GM18861 (cell line): Measurements from ENCODE around the gene ZBED2.
"Not testable (repeated sequence)": the region's sequence is repeated elsewhere in the genome, so short reads cannot be mapped to it uniquely, and the experiment has no call there.

Experiments used
- ATAC-seq: cut with Tn5 transposase; IDR thresholded peaks from one replicate; pipeline ENCODE4 v1.9.1; 2021; ENCODE audit not compliant: unreplicated experiment

ZBED2 gene

DNA sequence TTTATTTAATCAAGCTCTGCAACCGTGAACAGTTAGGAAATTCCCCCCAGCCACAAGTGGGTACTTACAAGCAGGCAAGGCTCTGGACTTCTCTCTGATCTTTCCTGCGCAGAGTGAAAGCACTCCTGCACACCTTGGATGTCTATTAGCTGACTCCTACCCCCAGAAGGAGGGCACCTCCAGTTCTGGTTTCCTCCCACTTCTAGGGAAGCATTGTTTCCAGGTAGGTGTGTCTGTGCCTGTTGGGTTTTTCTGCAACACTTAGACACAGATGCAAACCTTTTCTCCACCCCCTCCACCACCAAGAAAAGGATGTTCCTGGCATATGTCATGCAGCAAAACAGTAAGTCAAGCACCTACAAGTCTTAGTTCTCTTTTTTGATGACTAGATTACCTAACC lies at the start of gene ZBED2:
TSS of gene ZBED2 (minus strand) at position 115 of the 400 bp plus-strand sequence. CDS start 1,145 bp downstream, outside the sequence.
- no peak for ATAC-seq

DNA sequence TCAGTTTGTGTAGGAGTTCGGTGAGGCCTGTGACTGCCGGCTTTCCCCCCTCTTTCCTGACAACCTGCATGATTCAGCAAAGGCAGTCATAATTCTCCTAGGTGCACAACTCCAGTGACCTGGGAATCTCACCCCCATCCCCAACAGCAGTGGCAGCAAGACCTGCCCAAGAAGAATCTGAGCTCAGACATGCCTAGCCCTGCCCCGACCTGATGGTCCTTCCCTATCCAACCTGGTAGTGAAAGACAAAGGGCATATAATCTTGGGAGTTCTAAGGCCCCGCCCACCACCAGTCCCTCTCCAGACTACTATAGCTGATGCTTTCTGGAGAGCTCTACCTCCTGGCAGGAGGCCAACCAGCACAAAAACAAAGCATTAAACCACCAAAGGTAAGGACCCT lies 44.2 kb upstream of the ZBED2 start:
- ATAC-seq, result no peak

DNA sequence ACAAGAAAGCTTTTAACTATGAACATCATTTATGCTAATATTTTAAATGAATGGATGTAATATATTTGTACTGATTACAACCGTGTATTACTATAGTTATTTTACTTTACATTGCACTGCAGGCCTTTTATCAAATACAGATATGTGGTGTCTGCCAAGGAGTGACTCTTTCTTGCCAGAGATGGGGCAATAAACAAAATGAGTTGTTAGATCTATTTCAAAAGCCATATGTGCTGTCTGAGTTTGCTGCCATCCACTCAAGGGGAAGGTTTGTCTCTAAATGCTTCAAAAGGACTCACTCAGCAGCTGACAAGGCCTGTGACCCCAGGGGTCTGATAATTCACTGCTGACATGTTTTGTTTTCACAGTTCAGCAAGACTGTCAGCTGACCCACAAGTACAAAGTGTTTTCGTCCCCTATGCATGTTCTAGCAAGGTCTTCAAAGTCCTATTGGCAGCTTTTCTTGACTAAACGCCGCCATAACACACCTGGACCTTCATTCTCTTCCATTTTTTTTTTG lies 41.3 kb upstream of the ZBED2 start:
- no peak for ATAC-seq

DNA sequence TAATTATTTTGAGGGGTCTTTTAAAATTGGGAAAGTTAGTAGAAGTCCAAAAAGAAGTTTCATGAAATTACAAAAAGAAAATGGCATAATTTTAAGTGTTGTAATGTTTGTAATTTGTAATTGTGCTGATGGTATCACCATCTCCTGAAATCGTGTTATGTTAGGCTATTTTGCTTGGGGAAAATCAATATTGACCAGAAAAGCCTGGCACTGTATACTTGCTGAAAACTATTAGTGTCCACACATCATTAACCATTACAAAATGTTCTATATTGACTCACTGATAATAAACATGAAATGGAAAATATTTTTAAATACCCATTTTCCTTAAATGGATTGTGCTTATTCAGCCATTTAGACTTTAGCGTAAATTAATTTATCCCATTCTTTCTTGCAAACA lies 40.3 kb upstream of the ZBED2 start:
- ATAC-seq, result no peak

- not testable (repeated sequence) for ATAC-seq
These were observed 35.5 kb upstream of the ZBED2 start for GRCh38 chr3:111630638-111631037.

- not testable (repeated sequence) for ATAC-seq
These were observed 33.9 kb upstream of the ZBED2 start for GRCh38 chr3:111629018-111629417.

DNA sequence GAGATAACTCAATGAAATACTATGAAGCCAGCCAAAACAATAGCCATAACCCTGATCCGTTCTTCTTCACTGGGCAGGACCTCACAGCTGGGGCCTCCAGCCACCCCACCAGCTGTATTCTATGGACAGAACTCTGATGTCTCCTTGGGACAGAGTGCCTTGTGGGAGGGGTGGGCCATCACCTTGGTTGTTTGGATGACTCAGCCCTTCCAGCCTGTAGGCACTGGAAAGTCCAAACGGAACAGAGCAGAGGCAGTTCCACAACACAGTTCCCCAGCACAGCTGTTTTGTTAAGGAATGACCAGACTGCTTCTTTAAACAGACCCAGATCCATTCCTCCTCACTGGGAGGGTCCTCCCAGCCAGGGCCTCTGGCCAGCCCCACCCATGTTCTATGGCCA lies 31.9 kb upstream of the ZBED2 start:
- no peak for ATAC-seq

DNA sequence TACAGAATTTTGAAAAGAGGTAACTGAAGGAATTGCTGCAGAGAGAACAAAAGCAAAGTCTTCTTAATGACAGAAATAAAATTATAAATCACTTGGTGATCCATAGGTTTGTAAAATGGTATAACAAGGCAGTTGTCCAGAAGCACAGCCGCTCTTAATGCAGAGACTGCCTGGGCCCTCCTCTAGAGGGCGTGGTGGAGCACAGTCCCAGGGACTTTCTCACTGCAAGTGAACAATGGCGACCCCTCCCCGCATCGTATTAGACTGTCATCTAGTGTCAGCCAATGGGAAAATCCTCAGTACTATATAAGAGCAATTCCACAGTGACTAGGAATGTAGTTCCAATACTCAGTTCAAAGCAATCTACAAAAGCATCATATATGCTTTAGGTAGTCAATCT lies 26.4 kb upstream of the ZBED2 start:
- no peak for ATAC-seq

GRCh38 chr3:111619833-111620232 lies 24.7 kb upstream of the ZBED2 start:
- no peak for ATAC-seq

GRCh38 chr3:111618945-111619344 lies 23.8 kb upstream of the ZBED2 start:
- ATAC-seq, result no peak

DNA sequence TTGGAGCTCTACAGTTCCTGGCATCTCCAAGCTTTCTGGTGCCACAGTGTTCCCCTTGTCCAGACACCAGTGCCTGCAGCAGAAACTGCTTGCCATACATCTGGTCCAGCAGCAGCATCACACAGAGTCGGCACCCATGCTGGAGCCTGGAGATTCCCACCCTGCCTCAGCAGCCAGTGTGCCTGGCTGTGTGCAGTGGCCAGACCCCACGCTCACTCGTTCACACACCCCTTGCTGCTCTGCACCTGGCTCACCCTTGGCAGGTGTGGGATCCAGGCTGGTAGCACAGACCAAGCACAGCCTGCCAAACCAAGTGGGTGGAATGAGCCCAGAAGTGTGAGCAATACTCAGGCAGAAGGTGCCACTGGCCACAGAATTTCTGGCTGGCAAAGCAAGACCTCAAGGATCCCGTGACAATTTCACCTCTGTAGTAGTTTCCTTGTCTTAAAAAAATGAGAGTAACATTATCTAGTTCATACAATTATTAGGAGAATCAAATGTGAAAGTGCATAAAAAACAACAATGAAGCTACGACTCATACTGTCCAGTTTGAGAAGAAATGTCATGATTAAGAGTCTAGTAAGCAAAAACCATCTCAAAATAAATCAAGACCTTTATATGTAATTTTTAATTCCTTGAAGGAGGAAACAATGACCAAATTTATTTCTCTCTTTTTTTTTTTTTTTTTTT lies 22.9 kb upstream of the ZBED2 start:
- ATAC-seq, result no peak

DNA sequence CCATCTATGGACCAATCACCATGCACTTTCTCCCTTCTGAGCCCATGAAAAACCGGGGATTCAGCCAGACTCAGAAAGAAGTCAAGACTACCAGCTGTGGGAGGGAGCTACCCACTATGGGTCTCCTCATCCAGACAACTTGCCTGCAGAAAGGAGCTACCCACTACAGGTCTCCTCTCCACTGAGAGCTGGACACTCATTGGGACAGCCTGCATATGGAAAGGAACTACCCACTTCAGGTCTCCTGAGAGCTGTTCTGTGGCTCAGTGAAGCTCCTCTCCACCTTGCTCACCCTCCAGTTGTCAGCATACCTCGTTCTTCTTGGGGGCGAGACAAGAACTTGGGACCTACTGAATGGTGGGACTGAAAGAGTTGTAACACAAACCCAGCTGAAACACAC lies 22.3 kb upstream of the ZBED2 start:
- ATAC-seq, result no peak

GRCh38 chr3:111616417-111617105 lies 21.4 kb upstream of the ZBED2 start:
- peak; percentile 90 for ATAC-seq

DNA sequence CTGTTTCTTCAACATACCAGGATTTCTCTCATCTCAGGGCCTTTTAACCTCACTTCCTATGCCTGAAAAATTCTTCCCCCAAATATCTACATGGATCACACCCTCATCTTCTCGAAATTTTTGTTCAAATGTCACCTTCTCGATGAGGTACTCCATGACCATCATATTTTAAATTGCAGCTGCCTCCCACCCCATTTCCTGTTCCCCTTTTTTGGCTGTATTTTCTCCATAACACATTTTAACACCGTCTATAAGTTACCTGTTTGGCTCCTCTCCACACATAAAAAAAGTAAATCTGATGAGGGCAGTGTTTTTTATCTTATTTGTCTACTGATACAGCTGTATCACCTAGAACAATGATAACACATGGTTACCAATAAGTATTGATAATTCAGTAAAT lies 20.7 kb upstream of the ZBED2 start:
- no peak for ATAC-seq

DNA sequence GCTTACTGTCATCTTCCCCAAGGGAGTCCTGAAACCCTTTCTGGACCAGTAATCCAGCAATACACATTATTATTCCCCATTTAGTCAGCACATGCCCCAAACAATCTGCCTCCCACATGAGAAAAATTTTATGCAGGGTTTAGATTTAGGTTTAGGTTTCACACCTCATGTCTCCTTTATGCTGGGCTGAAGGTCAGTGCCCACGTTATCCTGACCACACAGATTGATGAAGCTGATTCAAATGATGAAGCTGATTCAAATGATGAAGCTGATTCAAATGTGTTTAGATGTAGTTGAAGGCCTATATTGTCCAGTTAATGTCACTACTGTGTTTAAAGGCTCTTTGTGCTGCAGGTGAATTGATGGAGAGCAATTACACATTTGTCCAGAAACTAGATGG lies 18.1 kb upstream of the ZBED2 start:
- ATAC-seq, result no peak

DNA sequence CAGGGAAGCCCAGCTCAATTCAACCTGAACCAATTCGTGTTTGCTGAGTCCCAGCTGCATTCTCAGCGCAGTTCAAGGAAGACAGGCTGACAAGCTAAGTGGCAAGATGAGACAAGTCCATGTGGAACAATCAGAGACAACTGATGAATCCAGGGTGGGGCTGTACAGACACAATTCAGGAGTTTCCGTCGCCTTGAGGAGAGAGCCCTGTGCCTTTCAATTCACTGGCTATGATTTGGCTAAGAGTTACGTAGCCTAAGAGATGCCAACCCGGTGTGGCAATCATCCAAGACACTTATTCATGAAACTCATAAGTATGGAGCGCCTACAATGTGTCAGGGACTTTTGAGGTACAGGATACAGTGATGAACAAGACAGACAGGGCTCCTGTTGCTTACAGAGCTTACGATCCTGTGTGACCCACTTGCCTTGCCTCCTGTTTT lies 15.5 kb upstream of the ZBED2 start:
- peak; percentile 7 for ATAC-seq

DNA sequence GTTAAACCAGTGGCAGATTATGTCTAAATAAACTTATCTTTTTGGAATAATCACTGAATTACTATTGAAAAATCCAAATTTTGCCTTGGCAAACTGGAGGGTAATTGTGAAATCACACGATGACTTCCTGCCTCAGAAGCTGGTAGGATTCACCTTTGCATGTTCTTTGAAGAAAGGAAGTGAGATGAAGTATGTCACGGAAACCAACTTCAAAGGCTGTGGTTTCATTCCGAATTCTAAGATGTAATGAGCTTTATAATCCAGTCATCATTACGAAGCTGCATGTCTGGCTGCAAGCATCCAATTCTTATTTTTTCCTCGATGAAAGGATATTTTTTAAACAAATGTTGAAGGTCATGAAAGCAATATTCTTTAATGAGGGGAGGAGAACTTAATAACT lies 15.0 kb upstream of the ZBED2 start:
- peak; percentile 91 for ATAC-seq

- no peak for ATAC-seq
These were observed 14.6 kb upstream of the ZBED2 start for GRCh38 chr3:111609700-111610099.

GRCh38 chr3:111608383-111608782 lies 13.2 kb upstream of the ZBED2 start:
- no peak for ATAC-seq

DNA sequence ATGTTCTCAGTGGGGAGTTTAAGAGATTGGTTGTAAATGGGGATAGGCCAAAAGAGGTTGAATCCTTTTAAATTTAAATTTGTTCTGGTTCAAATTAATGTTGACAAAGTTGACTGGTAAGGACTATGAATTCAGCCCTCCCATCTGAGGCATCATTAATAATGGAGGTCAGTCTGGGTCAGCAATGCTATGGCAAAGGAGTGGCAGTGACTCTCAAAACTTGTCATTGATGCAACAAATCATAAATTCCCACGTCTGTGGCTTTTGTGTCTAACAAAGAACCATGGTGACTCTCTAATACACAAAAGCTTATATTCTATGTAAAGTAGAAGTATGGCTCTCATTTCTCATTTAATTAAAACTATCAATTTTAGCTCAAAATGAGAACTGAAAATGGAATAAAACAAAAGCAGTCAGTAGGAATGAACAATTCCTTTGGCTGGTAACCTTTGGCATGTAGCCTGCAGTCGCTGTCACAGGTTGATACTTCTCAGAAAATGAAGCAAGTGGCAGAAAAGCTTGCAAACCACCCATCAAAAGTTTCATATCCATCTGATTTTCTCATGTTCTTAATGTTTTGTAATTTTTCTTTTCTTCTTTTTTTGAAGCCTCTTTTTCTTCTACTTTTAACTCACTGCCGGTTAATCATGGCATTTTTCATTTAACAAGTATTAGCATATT lies 12.2 kb upstream of the ZBED2 start:
- ATAC-seq, result no peak

- ATAC-seq, result no peak
These were observed 10.3 kb upstream of the ZBED2 start for GRCh38 chr3:111605493-111605892.

- ATAC-seq, result no peak
These were observed 9.9 kb upstream of the ZBED2 start for GRCh38 chr3:111605018-111605417.
